Ishikawa (cell line): ENCODE measurements around the gene NKAIN2.

Experiments
- EGR1 ChIP-seq: IDR thresholded peaks from 2 replicates; pipeline ENCODE4 v1.6.1; 2012
- EP300 ChIP-seq: IDR thresholded peaks from 2 replicates; pipeline ENCODE4 v1.6.1; 2012; ENCODE audit warnings: borderline replicate concordance
- NFIC ChIP-seq: IDR thresholded peaks from 2 replicates; pipeline ENCODE4 v1.6.1; 2012

- TF ChIP-seq NFIC (no peak), EGR1 (no peak), EP300 (no peak)
Observed at GRCh38 chr6:124223611-124224345, 420.1 kb downstream of the NKAIN2 start.
